ENCODE results near the gene CACNA1A.
"Not testable (repeated sequence)": the region's sequence is repeated elsewhere in the genome, so short reads cannot be mapped to it uniquely, and the experiment has no call there.

CACNA1A gene

DNA sequence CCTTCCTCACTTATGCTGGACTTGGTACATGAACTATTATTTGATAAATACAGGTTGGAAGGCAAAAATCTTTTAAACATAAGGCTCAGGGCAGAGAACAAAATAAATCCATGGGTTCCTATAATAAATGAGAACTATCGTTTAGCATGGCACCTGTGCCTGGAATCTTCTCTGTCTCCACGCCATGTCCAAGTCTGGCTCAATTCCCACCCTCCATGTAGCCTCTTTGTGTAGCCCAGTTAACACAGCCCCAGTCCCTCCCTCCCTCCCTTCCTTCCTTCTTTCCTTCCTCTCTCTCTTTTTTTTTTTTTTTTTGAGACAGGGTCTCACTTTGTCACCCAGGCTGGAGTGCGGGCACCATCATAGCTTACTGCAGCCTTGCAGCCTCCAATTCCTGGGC, 144.6 kb downstream of the CACNA1A start:
- not testable (repeated sequence) for H3K36me3 ChIP-seq (ENCODE audit: control insufficient read depth in 1 of 2, insufficient read depth in 2 of 2, low read length in 2 of 2); H3K27ac ChIP-seq (ENCODE audit: low read length); H3K4me1 ChIP-seq (ENCODE audit: control insufficient read depth in 1 of 2, insufficient read depth in 2 of 2, low read length in 2 of 2); H3K27me3 ChIP-seq (ENCODE audit: low read depth, low read length); H3K4me3 ChIP-seq (ENCODE audit: low read depth in 1 of 2, low read length in 2 of 2)
- H3K9me3 ChIP-seq (ENCODE audit: control insufficient read depth in 1 of 2, low read length in 2 of 2) = peaks cover 0 to 20% of the 10 kb centered on the region in 2 donors

DNA sequence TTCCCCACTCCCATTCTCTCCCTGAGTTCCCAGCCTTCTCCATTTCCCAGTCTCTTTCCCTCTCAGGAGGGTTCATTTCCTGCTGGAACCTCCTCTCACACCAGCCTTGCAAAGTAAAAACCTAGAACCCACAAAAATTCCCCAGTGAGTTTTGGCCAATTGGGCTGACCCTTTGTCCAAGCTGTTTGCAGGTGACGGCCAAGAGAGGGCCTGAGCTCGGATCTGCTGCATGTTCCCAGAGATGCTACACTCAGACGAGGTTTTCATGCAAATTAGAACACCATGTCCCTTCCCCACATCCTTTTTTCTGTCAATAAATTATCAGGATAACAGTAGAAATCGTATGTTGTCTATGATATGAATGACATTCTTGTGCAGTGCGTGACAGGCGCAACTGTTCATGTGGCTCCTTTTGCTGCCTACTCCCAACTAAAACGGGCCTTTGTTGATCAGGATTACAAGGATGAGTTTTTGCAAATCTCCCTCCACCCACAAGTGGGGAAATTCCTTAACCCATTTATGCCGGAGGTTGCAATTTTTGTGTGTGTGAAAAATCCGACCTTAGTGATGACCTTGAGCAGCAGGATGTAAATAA, 149.5 kb downstream of the CACNA1A start:
- Histone ChIP-seq H3K4me1 (ENCODE audit: control insufficient read depth in 1 of 2, insufficient read depth in 2 of 2, low read length in 2 of 2) (no peaks in the 10 kb centered on the region), H3K9me3 (ENCODE audit: control insufficient read depth in 1 of 2, low read length in 2 of 2) (peaks cover 0 to 20% of the 10 kb centered on the region in 2 donors), H3K27me3 (ENCODE audit: low read depth, low read length) (no peaks in the 10 kb centered on the region), H3K27ac (ENCODE audit: low read length) (no peak overlapping the region), H3K4me3 (ENCODE audit: low read depth in 1 of 2, low read length in 2 of 2) (no peak overlapping the region), H3K36me3 (ENCODE audit: control insufficient read depth in 1 of 2, insufficient read depth in 2 of 2, low read length in 2 of 2) (no peaks in the 10 kb centered on the region)

DNA sequence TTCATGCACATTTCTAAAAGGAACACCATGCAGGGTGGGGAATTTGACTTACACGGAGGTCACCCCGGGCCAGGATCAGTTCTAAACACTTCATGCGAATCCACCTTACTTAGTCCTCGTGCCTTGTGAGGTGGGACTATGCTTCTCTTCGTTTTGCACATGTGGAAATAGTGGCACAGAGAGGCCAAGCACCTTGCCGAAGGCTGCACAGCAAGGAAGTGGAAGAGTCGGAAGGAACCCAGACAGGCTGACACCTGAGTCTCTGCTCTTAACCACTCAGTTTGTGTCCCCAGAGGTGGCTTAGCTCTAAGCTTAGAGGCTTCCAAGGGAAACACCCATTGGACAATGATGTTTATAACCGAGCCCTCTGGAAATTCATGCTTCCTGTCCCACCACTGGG, 150.1 kb downstream of the CACNA1A start:
- no peaks in the 10 kb centered on the region for H3K27me3 ChIP-seq (ENCODE audit: low read depth, low read length)
- H3K9me3 ChIP-seq (ENCODE audit: control insufficient read depth in 1 of 2, low read length in 2 of 2) = peaks cover 0 to 19% of the 10 kb centered on the region in 2 donors
- H3K36me3 ChIP-seq (ENCODE audit: control insufficient read depth in 1 of 2, insufficient read depth in 2 of 2, low read length in 2 of 2) = no peaks in the 10 kb centered on the region
- H3K4me3 ChIP-seq (ENCODE audit: low read depth in 1 of 2, low read length in 2 of 2) = no peak overlapping the region
- H3K27ac ChIP-seq (ENCODE audit: low read length) = no peak overlapping the region
- H3K4me1 ChIP-seq (ENCODE audit: control insufficient read depth in 1 of 2, insufficient read depth in 2 of 2, low read length in 2 of 2) = no peaks in the 10 kb centered on the region

DNA sequence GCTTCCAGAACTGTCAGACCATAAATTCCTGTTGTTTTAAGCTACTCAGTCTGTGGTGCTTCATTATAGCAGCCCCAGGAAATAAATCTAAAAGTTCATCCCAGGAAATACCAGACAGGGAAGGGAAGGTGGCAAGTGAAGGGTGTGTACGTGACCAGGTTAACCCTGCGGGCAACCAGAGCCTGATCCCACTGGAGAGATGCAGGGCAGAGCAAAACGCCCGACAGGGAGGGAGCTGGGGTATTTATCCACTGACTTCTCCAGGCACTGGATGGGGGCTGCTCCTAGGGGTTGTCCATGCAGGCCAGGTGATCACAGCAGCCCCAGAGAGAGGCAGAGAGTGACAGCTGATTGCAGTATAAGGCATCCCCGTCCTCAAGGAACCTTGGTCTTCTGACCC, 150.9 kb downstream of the CACNA1A start:
- peaks cover 0 to 13% of the 10 kb centered on the region in 2 donors for H3K9me3 ChIP-seq (ENCODE audit: control insufficient read depth in 1 of 2, low read length in 2 of 2)
- H3K27ac ChIP-seq (ENCODE audit: low read length) = no peak overlapping the region
- H3K36me3 ChIP-seq (ENCODE audit: control insufficient read depth in 1 of 2, insufficient read depth in 2 of 2, low read length in 2 of 2) = no peaks in the 10 kb centered on the region
- no peaks in the 10 kb centered on the region for H3K27me3 ChIP-seq (ENCODE audit: low read depth, low read length)
- H3K4me1 ChIP-seq (ENCODE audit: control insufficient read depth in 1 of 2, insufficient read depth in 2 of 2, low read length in 2 of 2) = no peaks in the 10 kb centered on the region
- H3K4me3 ChIP-seq (ENCODE audit: low read depth in 1 of 2, low read length in 2 of 2) = no peak overlapping the region

DNA sequence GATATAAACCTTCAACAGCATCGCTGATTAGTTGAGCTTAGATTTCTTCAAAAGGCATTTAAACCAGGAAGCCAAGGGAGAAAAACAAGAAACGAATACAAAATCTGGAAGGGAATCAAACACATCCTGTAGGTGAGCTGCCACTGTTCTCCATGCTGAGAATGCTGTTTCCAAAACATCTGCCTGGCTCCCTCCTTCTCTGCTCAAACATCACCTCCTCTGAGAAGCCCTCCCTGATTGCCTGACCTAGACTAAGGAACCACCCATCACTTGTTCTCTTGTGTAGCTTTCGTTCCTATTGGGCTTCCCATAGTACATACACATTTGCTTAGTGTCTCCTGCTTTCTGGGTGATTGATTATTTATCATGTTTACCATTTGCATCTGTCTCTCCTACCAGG, 152.7 kb downstream of the CACNA1A start:
- H3K4me1 ChIP-seq (ENCODE audit: control insufficient read depth in 1 of 2, insufficient read depth in 2 of 2, low read length in 2 of 2) = no peaks in the 10 kb centered on the region
- no peaks in the 10 kb centered on the region for H3K27me3 ChIP-seq (ENCODE audit: low read depth, low read length)
- H3K9me3 ChIP-seq (ENCODE audit: control insufficient read depth in 1 of 2, low read length in 2 of 2) = peaks cover 5 to 13% of the 10 kb centered on the region in 2 donors
- no peak overlapping the region for H3K4me3 ChIP-seq (ENCODE audit: low read depth in 1 of 2, low read length in 2 of 2)
- H3K27ac ChIP-seq (ENCODE audit: low read length) = no peak overlapping the region
- H3K36me3 ChIP-seq (ENCODE audit: control insufficient read depth in 1 of 2, insufficient read depth in 2 of 2, low read length in 2 of 2) = no peaks in the 10 kb centered on the region

DNA sequence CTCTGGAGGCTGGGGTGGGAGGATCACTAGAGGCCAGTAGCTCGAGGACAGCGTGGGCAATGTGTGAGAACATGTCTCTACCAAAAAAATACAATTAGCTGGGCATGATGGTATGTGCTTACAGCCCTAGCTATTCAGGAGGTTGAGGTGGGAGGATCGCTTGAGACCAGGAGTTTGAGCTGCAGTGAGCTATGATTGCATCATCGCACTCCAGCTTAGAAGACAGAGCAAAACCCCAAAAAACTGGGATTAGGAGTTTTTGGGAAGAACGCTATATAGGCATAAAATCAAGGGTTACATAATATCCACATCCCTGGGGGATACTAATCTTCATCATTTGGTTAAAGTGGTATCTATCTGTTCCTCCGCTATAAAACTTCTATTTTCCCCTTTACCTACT, 155.5 kb downstream of the CACNA1A start:
- H3K4me1 ChIP-seq (ENCODE audit: control insufficient read depth in 1 of 2, insufficient read depth in 2 of 2, low read length in 2 of 2) = no peaks in the 10 kb centered on the region
- H3K4me3 ChIP-seq (ENCODE audit: low read depth in 1 of 2, low read length in 2 of 2) = no peak overlapping the region
- no peaks in the 10 kb centered on the region for H3K36me3 ChIP-seq (ENCODE audit: control insufficient read depth in 1 of 2, insufficient read depth in 2 of 2, low read length in 2 of 2)
- H3K9me3 ChIP-seq (ENCODE audit: control insufficient read depth in 1 of 2, low read length in 2 of 2) = peaks cover 5 to 11% of the 10 kb centered on the region in 2 donors
- H3K27me3 ChIP-seq (ENCODE audit: low read depth, low read length) = no peaks in the 10 kb centered on the region
- H3K27ac ChIP-seq (ENCODE audit: low read length) = no peak overlapping the region

DNA sequence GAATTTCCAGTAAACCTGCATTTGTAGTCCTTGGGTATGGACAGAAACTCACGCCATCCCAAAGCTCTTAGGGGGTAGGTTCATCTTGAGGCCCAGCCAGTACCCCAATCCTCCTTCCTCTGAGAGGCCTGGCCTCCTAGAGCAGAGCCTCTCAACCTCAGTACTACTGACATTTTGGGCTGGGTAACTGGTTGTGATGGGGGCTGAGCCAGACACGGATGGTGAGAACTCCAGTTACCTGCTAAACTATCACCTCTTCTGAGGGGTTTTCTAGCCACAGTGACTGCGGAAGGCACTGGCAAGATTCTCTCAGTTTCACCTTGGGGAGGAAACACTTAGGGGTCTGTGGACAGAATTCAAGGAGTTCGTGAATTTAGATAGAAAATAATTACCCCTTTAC, 156.2 kb downstream of the CACNA1A start:
- Histone ChIP-seq H3K4me3 (ENCODE audit: low read depth in 1 of 2, low read length in 2 of 2) (peak overlapping the region in 1 of 2 donors; percentile 30), H3K9me3 (ENCODE audit: control insufficient read depth in 1 of 2, low read length in 2 of 2) (peaks cover 5 to 11% of the 10 kb centered on the region in 2 donors), H3K4me1 (ENCODE audit: control insufficient read depth in 1 of 2, insufficient read depth in 2 of 2, low read length in 2 of 2) (no peaks in the 10 kb centered on the region), H3K36me3 (ENCODE audit: control insufficient read depth in 1 of 2, insufficient read depth in 2 of 2, low read length in 2 of 2) (no peaks in the 10 kb centered on the region), H3K27ac (ENCODE audit: low read length) (no peak overlapping the region), H3K27me3 (ENCODE audit: low read depth, low read length) (no peaks in the 10 kb centered on the region)

DNA sequence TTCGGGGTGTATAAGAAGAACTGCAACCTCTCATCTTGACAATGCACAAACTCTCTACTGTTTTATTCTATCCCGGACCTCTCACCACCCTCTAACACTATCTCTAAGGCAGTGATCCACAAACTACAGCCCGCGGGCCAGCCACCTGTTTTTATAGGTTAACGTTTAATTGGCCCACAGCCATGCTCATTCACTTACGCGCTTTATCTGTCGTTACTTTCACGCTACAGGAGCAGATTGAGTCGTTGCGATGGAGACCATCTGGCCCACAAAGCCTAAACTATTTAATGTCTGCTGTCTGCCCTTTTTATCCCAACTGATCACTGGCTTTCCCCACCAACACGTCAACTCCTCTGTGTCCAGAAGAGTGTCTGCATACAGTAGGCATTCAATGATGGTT, 158.9 kb downstream of the CACNA1A start:
- Histone ChIP-seq H3K27ac (ENCODE audit: low read length) (no peak overlapping the region), H3K9me3 (ENCODE audit: control insufficient read depth in 1 of 2, low read length in 2 of 2) (peaks cover 5 to 14% of the 10 kb centered on the region in 2 donors), H3K4me3 (ENCODE audit: low read depth in 1 of 2, low read length in 2 of 2) (no peak overlapping the region), H3K27me3 (ENCODE audit: low read depth, low read length) (no peaks in the 10 kb centered on the region), H3K4me1 (ENCODE audit: control insufficient read depth in 1 of 2, insufficient read depth in 2 of 2, low read length in 2 of 2) (no peaks in the 10 kb centered on the region), H3K36me3 (ENCODE audit: control insufficient read depth in 1 of 2, insufficient read depth in 2 of 2, low read length in 2 of 2) (no peaks in the 10 kb centered on the region)

DNA sequence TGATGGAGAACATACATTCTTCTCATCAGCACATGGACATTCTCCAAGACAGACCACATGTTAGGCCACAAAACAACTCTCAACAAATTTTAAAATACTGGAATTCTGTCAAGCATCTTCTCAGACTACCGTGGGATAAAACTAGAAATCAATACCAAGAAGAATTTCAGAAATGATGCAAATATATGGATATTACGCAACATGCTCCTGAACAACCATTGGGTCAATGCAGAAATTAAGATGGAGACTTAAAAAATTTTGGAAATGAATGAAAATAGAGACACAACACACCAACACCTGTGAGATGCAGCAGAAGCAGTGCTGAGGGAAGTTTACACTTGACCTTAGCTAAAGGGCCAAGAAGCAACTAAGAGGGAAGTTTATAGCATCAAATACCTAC, 162.8 kb downstream of the CACNA1A start:
- Histone ChIP-seq H3K27ac (ENCODE audit: low read length) (no peak overlapping the region), H3K36me3 (ENCODE audit: control insufficient read depth in 1 of 2, insufficient read depth in 2 of 2, low read length in 2 of 2) (no peaks in the 10 kb centered on the region), H3K27me3 (ENCODE audit: low read depth, low read length) (no peaks in the 10 kb centered on the region), H3K4me1 (ENCODE audit: control insufficient read depth in 1 of 2, insufficient read depth in 2 of 2, low read length in 2 of 2) (no peaks in the 10 kb centered on the region), H3K9me3 (ENCODE audit: control insufficient read depth in 1 of 2, low read length in 2 of 2) (peaks cover 0 to 3% of the 10 kb centered on the region in 2 donors), H3K4me3 (ENCODE audit: low read depth in 1 of 2, low read length in 2 of 2) (no peak overlapping the region)

DNA sequence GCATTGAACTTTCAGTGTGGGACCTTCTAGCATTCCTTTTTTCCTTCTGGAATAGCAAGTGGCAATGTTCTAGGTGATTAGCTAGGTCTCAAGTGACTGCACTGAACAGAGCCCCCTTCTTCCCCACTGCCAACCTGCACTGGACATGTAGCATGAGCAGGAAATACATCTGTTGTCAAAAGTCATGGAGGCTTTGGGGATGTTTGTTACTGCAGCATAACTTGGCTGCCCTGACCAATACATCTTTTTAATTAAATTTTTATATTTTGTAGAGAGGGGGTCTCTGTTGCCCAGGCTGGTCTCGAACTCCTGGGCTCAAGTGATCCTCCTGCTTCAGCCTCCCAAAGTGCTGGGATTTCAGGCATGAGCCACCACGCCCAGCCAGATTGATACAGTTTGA, 163.6 kb downstream of the CACNA1A start:
- no peaks in the 10 kb centered on the region for H3K36me3 ChIP-seq (ENCODE audit: control insufficient read depth in 1 of 2, insufficient read depth in 2 of 2, low read length in 2 of 2)
- peaks cover 0 to 3% of the 10 kb centered on the region in 2 donors for H3K9me3 ChIP-seq (ENCODE audit: control insufficient read depth in 1 of 2, low read length in 2 of 2)
- no peak overlapping the region for H3K4me3 ChIP-seq (ENCODE audit: low read depth in 1 of 2, low read length in 2 of 2)
- no peaks in the 10 kb centered on the region for H3K27me3 ChIP-seq (ENCODE audit: low read depth, low read length)
- no peaks in the 10 kb centered on the region for H3K4me1 ChIP-seq (ENCODE audit: control insufficient read depth in 1 of 2, insufficient read depth in 2 of 2, low read length in 2 of 2)
- H3K27ac ChIP-seq (ENCODE audit: low read length) = no peak overlapping the region

DNA sequence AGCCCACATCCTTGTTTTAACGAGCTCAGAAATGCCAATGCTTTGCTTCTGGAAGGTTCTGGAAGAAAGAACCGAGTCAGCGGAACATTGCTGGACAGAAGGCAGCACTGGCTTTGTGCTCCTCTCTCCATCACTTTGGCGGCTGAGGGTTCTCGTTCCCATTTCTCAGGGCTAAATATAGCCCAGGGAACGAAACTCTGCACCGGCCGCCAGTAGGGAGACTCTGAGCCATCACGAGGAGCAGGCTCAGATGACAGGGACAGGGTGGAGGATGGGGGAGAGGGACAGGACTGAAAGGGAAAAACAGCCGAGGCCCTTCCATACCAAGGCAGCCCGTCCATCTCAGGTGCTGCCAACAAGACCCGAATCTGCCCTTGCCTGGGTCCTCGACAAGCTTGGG, 166.4 kb downstream of the CACNA1A start:
- no peaks in the 10 kb centered on the region for H3K36me3 ChIP-seq (ENCODE audit: control insufficient read depth in 1 of 2, insufficient read depth in 2 of 2, low read length in 2 of 2)
- H3K27me3 ChIP-seq (ENCODE audit: low read depth, low read length) = no peaks in the 10 kb centered on the region
- H3K4me3 ChIP-seq (ENCODE audit: low read depth in 1 of 2, low read length in 2 of 2) = no peak overlapping the region
- peaks cover 4 to 17% of the 10 kb centered on the region in 2 donors for H3K9me3 ChIP-seq (ENCODE audit: control insufficient read depth in 1 of 2, low read length in 2 of 2)
- H3K27ac ChIP-seq (ENCODE audit: low read length) = no peak overlapping the region
- H3K4me1 ChIP-seq (ENCODE audit: control insufficient read depth in 1 of 2, insufficient read depth in 2 of 2, low read length in 2 of 2) = no peaks in the 10 kb centered on the region

DNA sequence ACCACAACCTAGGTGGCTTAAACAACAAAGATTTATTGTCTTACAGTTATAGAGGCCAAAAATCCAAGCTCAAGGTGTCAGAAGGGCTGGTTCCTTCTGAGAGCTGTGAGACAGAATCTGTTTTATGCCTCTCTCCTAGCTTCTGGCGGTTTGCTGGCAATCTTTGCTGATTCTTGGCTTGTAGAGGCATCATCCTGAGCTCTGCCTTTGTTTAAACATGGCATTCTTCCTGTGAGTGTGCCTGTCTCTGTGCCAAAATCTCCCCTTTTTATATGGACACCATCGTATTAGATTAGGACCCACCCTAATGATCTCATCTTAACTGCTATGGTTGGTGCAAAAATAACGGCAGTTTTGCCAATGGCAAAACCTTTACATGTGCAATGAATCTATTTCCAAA, 169.1 kb downstream of the CACNA1A start:
- Histone ChIP-seq H3K27ac (ENCODE audit: low read length) (no peak overlapping the region), H3K4me3 (ENCODE audit: low read depth in 1 of 2, low read length in 2 of 2) (no peak overlapping the region), H3K36me3 (ENCODE audit: control insufficient read depth in 1 of 2, insufficient read depth in 2 of 2, low read length in 2 of 2) (no peaks in the 10 kb centered on the region), H3K4me1 (ENCODE audit: control insufficient read depth in 1 of 2, insufficient read depth in 2 of 2, low read length in 2 of 2) (no peaks in the 10 kb centered on the region), H3K27me3 (ENCODE audit: low read depth, low read length) (no peaks in the 10 kb centered on the region), H3K9me3 (ENCODE audit: control insufficient read depth in 1 of 2, low read length in 2 of 2) (peaks cover 4 to 14% of the 10 kb centered on the region in 2 donors)
